Epidermal melanocyte (primary cell): Measurements from ENCODE around the gene MSL3B.
"Not testable (repeated sequence)": the region's sequence is repeated elsewhere in the genome, so short reads cannot be mapped to it uniquely, and the experiment has no call there.

Experiments
- DNase-seq: peaks from one replicate; pipeline ENCODE4 v3.0.0; 2011; ENCODE audit warnings: low spot score; ENCODE audit not compliant: insufficient read length

MSL3B gene

GRCh38 chr2:233867993-233868532 is at the start of gene MSL3B:
MSL3B (minus strand) TSS chr2:233868386.
- peak; percentile 64 for DNase-seq

- DNase-seq = no peak
Measured at GRCh38 chr2:233917116-233917515, 48.9 kb upstream of the MSL3B start, which contains the start of gene TRPM8. TRPM8 (plus strand) TSS chr2:233917373; CDS start chr2:233926538, 9,165 bp downstream.

GRCh38 chr2:233915128-233915527 is 46.9 kb upstream of the MSL3B start:
- DNase-seq = no peak

- DNase-seq = no peak
Measured at GRCh38 chr2:233912691-233913423, 44.7 kb upstream of the MSL3B start.

- no peak for DNase-seq
Measured at GRCh38 chr2:233907627-233908026, 39.4 kb upstream of the MSL3B start.

GRCh38 chr2:233905945-233906344 is 37.8 kb upstream of the MSL3B start:
- DNase-seq = no peak

- DNase-seq = no peak
Measured at GRCh38 chr2:233901884-233902283, 33.7 kb upstream of the MSL3B start.

GRCh38 chr2:233901367-233901766 is 33.2 kb upstream of the MSL3B start:
- no peak for DNase-seq

- not testable (repeated sequence) for DNase-seq
Measured at GRCh38 chr2:233896253-233896652, 28.1 kb upstream of the MSL3B start.

GRCh38 chr2:233892793-233893192 is 24.6 kb upstream of the MSL3B start:
- DNase-seq = no peak

- no peak for DNase-seq
Measured at GRCh38 chr2:233882353-233882752, 14.2 kb upstream of the MSL3B start.

- not testable (repeated sequence) for DNase-seq
Measured at GRCh38 chr2:233872125-233872524, 3.9 kb upstream of the MSL3B start.

GRCh38 chr2:233871432-233871831 is 3.2 kb upstream of the MSL3B start:
- no peak for DNase-seq

- no peak for DNase-seq
Measured at GRCh38 chr2:233866479-233866878, 1.7 kb downstream of the MSL3B start.

- DNase-seq = no peak
Measured at GRCh38 chr2:233865838-233866237, 2.3 kb downstream of the MSL3B start.

- no peak for DNase-seq
Measured at GRCh38 chr2:233862261-233862768, 5.9 kb downstream of the MSL3B start.

GRCh38 chr2:233858331-233858730 is 9.9 kb downstream of the MSL3B start:
- no peak for DNase-seq

- no peak for DNase-seq
Measured at GRCh38 chr2:233857511-233858141, 10.6 kb downstream of the MSL3B start.

GRCh38 chr2:233856184-233856583 is 12.0 kb downstream of the MSL3B start:
- no peak for DNase-seq

GRCh38 chr2:233855345-233855744 is 12.8 kb downstream of the MSL3B start:
- no peak for DNase-seq

- peak; percentile 99 for DNase-seq
Measured at GRCh38 chr2:233854241-233854981, 13.8 kb downstream of the MSL3B start, which contains the start of gene HJURP. HJURP (minus strand) TSS chr2:233854535; CDS start chr2:233854500, 35 bp downstream.

GRCh38 chr2:233853883-233854240 is 14.3 kb downstream of the MSL3B start:
- DNase-seq = no peak
